Measurements from ENCODE around the gene RABGAP1L. TPM values are rescaled to one million over a fixed set of nuclear protein-coding genes. Genes with fewer than 3 reads are reported as not detected.

RABGAP1L gene
- total RNA-seq, 1 experiment from 2014 or later: 57.4 TPM

DNA sequence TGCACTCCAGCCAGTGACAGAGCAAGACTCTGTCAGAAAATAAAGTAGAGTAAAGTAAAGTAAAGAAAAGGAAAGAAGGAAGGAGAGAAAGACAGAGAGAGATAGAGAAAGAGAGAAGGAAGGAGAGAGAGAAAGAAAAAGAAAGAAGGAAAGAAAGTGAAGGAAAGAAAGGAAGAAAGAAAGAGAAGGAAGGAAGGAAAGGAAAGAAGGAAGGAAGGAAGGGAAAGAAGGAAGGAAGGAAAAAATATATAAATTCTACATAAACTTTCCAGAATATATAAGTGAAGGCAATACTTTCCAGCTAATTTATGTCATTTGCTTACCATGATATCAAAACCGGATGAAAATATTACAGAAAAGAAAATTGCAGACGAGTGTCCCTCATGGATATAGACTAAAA lies 216.7 kb downstream of the RABGAP1L start:
- CTCF ChIA-PET: no interaction called here

GRCh38 chr1:174391716-174392115 lies 232.4 kb downstream of the RABGAP1L start:
- H3F3A ChIP-seq (ENCODE audit: insufficient read depth, low read depth): no peaks in the 10 kb centered on the region
- ChIA-PET POLR2A (ENCODE audit: unreplicated experiment) (no interaction called here), CTCF (no interaction called here)
- DNase-seq: no peak
- H3K79me2 ChIP-seq (ENCODE audit: low read depth): no peaks in the 10 kb centered on the region
- intact Hi-C loops (cut with micrococcal nuclease; ENCODE audit: unreplicated experiment): no loop called here
- H3K4me1 ChIP-seq (replicated peaks; ENCODE audit: insufficient read depth): no peaks in the 10 kb centered on the region
- no peaks in the 10 kb centered on the region; the same call in 1 of the 2 replicates for H3K9me2 ChIP-seq (ENCODE audit: insufficient read depth)
- H3K36me3 ChIP-seq (ENCODE audit: low read depth): no peaks in the 10 kb centered on the region
- H2AFZ ChIP-seq: no peak overlapping the region
- no peak for TF ChIP-seq EZH2 (IDR thresholded peaks at IDR 0.05; ENCODE audit: low read depth)
- TF ChIP-seq, protein P1, sequence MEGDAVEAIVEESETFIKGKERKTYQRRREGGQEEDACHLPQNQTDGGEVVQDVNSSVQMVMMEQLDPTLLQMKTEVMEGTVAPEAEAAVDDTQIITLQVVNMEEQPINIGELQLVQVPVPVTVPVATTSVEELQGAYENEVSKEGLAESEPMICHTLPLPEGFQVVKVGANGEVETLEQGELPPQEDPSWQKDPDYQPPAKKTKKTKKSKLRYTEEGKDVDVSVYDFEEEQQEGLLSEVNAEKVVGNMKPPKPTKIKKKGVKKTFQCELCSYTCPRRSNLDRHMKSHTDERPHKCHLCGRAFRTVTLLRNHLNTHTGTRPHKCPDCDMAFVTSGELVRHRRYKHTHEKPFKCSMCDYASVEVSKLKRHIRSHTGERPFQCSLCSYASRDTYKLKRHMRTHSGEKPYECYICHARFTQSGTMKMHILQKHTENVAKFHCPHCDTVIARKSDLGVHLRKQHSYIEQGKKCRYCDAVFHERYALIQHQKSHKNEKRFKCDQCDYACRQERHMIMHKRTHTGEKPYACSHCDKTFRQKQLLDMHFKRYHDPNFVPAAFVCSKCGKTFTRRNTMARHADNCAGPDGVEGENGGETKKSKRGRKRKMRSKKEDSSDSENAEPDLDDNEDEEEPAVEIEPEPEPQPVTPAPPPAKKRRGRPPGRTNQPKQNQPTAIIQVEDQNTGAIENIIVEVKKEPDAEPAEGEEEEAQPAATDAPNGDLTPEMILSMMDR (conservative IDR thresholded peaks at IDR 0.05): no peak
- BruUV-seq (replicated peaks): no TSS peak
- H3K4me3 ChIP-seq: no peak overlapping the region
- H3K27me3 ChIP-seq (ENCODE audit: insufficient read depth, low read depth): no peaks in the 10 kb centered on the region
- H3K9me3 ChIP-seq (ENCODE audit: insufficient read depth, low read depth): no peaks in the 10 kb centered on the region
- no peaks in the 10 kb centered on the region for H4K20me1 ChIP-seq (ENCODE audit: insufficient read depth)
- H3K27ac ChIP-seq: no peak overlapping the region
- no peak overlapping the region for H3K4me2 ChIP-seq

More for the DNA sequence above, 216.7 kb downstream of the RABGAP1L start:
- H3F3A ChIP-seq (ENCODE audit: insufficient read depth, low read depth): no peaks in the 10 kb centered on the region
- DNase-seq: no peak
- no peaks in the 10 kb centered on the region for H4K20me1 ChIP-seq (ENCODE audit: insufficient read depth)
- no peaks in the 10 kb centered on the region for H3K4me1 ChIP-seq (replicated peaks; ENCODE audit: insufficient read depth)
- no peak for TF ChIP-seq EZH2 (IDR thresholded peaks at IDR 0.05; ENCODE audit: low read depth)
- H3K79me2 ChIP-seq (ENCODE audit: low read depth): no peaks in the 10 kb centered on the region
- H3K9me3 ChIP-seq (ENCODE audit: insufficient read depth, low read depth): no peaks in the 10 kb centered on the region
- H3K4me2 ChIP-seq: no peak overlapping the region
- H3K27me3 ChIP-seq (ENCODE audit: insufficient read depth, low read depth): no peaks in the 10 kb centered on the region
- H3K4me3 ChIP-seq: no peak overlapping the region
- POLR2A ChIA-PET (ENCODE audit: unreplicated experiment): no interaction called here
- intact Hi-C loops (cut with micrococcal nuclease; ENCODE audit: unreplicated experiment): no loop called here
- no peaks in the 10 kb centered on the region for H3K36me3 ChIP-seq (ENCODE audit: low read depth)
- H3K9me2 ChIP-seq (ENCODE audit: insufficient read depth): peaks cover 5% of the 10 kb centered on the region; the same call in 1 of the 2 replicates
- BruUV-seq (replicated peaks): no TSS peak
- no peak overlapping the region for H2AFZ ChIP-seq
- no peak overlapping the region for H3K27ac ChIP-seq

DNA sequence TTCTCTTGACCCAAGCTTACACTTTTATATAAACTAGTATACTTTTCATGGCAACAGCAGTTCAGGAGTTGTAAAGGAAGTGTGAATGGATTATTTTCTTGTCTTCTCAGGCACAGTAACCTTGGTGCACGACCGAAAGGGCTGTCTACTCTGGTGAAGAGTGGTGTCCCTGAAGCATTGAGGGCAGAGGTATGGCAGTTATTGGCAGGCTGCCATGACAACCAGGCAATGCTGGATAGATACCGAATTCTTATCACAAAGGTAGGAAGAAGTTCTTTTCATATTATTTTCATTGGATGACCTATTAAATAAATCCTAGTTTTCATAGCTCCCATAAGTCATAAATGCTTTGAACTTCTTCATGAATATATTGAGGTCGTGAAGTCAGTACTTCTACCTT lies 234.6 kb downstream of the RABGAP1L start:
- ChIA-PET POLR2A (ENCODE audit: unreplicated experiment) (no interaction called here), CTCF (no interaction called here)
- TF ChIP-seq EZH2 (IDR thresholded peaks at IDR 0.05; ENCODE audit: low read depth): no peak
- TF ChIP-seq, protein P1 (conservative IDR thresholded peaks at IDR 0.05): no peak
- H3K9me3 ChIP-seq (ENCODE audit: insufficient read depth, low read depth): no peaks in the 10 kb centered on the region
- H4K20me1 ChIP-seq (ENCODE audit: insufficient read depth): no peaks in the 10 kb centered on the region
- H3K4me3 ChIP-seq: no peak overlapping the region
- no peaks in the 10 kb centered on the region for H3K79me2 ChIP-seq (ENCODE audit: low read depth)
- H3K27me3 ChIP-seq (ENCODE audit: insufficient read depth, low read depth): no peaks in the 10 kb centered on the region
- no TSS peak for BruUV-seq (replicated peaks)
- no peaks in the 10 kb centered on the region for H3K36me3 ChIP-seq (ENCODE audit: low read depth)
- H3K4me2 ChIP-seq: no peak overlapping the region
- DNase-seq: no peak
- no peak overlapping the region for H3K27ac ChIP-seq
- H3F3A ChIP-seq (ENCODE audit: insufficient read depth, low read depth): no peaks in the 10 kb centered on the region
- H3K4me1 ChIP-seq (replicated peaks; ENCODE audit: insufficient read depth): no peaks in the 10 kb centered on the region
- no peaks in the 10 kb centered on the region; the same call in 1 of the 2 replicates for H3K9me2 ChIP-seq (ENCODE audit: insufficient read depth)
- H2AFZ ChIP-seq: no peak overlapping the region
- intact Hi-C loops (cut with micrococcal nuclease; ENCODE audit: unreplicated experiment): no loop called here

DNA sequence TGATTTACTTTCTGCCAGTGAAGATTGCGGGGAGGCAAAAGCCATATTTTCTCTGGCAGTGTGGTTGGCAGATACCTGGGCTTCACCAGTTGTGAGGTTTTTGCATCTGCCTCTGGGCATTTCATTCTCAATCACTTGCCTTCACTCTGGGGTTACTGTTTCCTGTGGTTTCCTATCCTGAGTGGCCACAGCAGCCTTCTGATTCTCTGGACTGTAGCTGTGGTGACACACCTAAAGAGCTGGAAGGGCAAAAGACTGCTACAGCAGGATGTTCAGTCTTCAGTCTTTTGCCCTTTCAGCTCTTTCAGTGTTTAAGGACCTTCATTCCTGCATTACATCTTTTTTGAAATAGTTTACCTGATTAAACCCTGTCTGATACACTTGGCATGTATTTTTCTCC lies 237.9 kb downstream of the RABGAP1L start:
- DNase-seq: no peak
- intact Hi-C loops (cut with micrococcal nuclease; ENCODE audit: unreplicated experiment): no loop called here
- no peaks in the 10 kb centered on the region for H3K36me3 ChIP-seq (ENCODE audit: low read depth)
- CTCF ChIA-PET: no interaction called here
- no peaks in the 10 kb centered on the region for H3K9me3 ChIP-seq (ENCODE audit: insufficient read depth, low read depth)
- no peak overlapping the region for H2AFZ ChIP-seq
- H3K79me2 ChIP-seq (ENCODE audit: low read depth): no peaks in the 10 kb centered on the region
- H3K4me1 ChIP-seq (replicated peaks; ENCODE audit: insufficient read depth): no peaks in the 10 kb centered on the region
- TF ChIP-seq, protein P1 (conservative IDR thresholded peaks at IDR 0.05): no peak
- no peak for TF ChIP-seq EZH2 (IDR thresholded peaks at IDR 0.05; ENCODE audit: low read depth)
- no peaks in the 10 kb centered on the region for H4K20me1 ChIP-seq (ENCODE audit: insufficient read depth)
- H3K4me2 ChIP-seq: no peak overlapping the region
- H3K4me3 ChIP-seq: no peak overlapping the region
- POLR2A ChIA-PET (ENCODE audit: unreplicated experiment): no interaction called here
- H3K27ac ChIP-seq: no peak overlapping the region
- no peaks in the 10 kb centered on the region for H3K27me3 ChIP-seq (ENCODE audit: insufficient read depth, low read depth)
- no peaks in the 10 kb centered on the region for H3F3A ChIP-seq (ENCODE audit: insufficient read depth, low read depth)
- H3K9me2 ChIP-seq (ENCODE audit: insufficient read depth): no peaks in the 10 kb centered on the region
- no TSS peak for BruUV-seq (replicated peaks)
